GM23338 (cell line): ENCODE results near the gene ANO1. TPM values are rescaled to one million over a fixed set of nuclear protein-coding genes. Genes with fewer than 3 reads are reported as not detected.

ENCODE experiments used
- ATAC-seq: fragments of 200-7000 bp; cut with Tn5 transposase; 3 replicates; pipeline ENCODE4 v1.9.1; 2020
- DNase-seq: peaks from one replicate; pipeline ENCODE4 v3.0.0-alpha.2; 2015; ENCODE audit warnings: low spot score
- H2AFZ ChIP-seq: fragments of 200-600 bp; sonication (generic); 2 replicates; pipeline ENCODE4 v1.8.0; 2016; ENCODE audit warnings: antibody characterized with exemption, mild to moderate bottlenecking, moderate library complexity
- H3F3A ChIP-seq: fragments of 200-600 bp; sonication (generic); replicated peaks from 2 replicates; pipeline ENCODE4 v1.8.0; 2017; ENCODE audit warnings: antibody characterized with exemption, mixed run types, low read depth
- H3K27ac ChIP-seq: fragments of 200-600 bp; sonication (generic); 2 replicates; pipeline ENCODE4 v1.6.1; 2016; ENCODE audit warnings: low read depth
- H3K27me3 ChIP-seq: fragments of 200-600 bp; sonication (generic); 2 replicates; pipeline ENCODE4 v1.8.0; 2016; ENCODE audit warnings: mild to moderate bottlenecking, mixed run types, moderate library complexity; ENCODE audit not compliant: insufficient read depth
- H3K36me3 ChIP-seq: fragments of 200-600 bp; sonication (generic); 2 replicates; pipeline ENCODE4 v1.8.0; 2016; ENCODE audit warnings: mild to moderate bottlenecking; ENCODE audit not compliant: insufficient read depth
- H3K4me1 ChIP-seq: fragments of 200-600 bp; sonication (generic); 2 replicates; pipeline ENCODE4 v1.8.0; 2016; ENCODE audit warnings: mild to moderate bottlenecking, moderate library complexity; ENCODE audit not compliant: insufficient read depth
- H3K4me2 ChIP-seq: fragments of 200-600 bp; sonication (generic); 2 replicates; pipeline ENCODE4 v1.7.1; 2017; ENCODE audit warnings: mixed run types
- H3K4me3 ChIP-seq: fragments of 200-600 bp; sonication (generic); 2 replicates; pipeline ENCODE4 v1.6.1; 2016; ENCODE audit warnings: mixed run types
- H3K79me2 ChIP-seq: fragments of 200-600 bp; sonication (generic); replicated peaks from 2 replicates; pipeline ENCODE4 v1.8.0; 2017; ENCODE audit warnings: mild to moderate bottlenecking; ENCODE audit not compliant: insufficient read depth
- H3K9me2 ChIP-seq: fragments of 200-600 bp; sonication (generic); 2 replicates; pipeline ENCODE4 v1.8.0; 2017; ENCODE audit not compliant: insufficient read depth
- H4K20me1 ChIP-seq: fragments of 200-600 bp; sonication (generic); replicated peaks from 2 replicates; pipeline ENCODE4 v1.8.0; 2017; ENCODE audit warnings: mild to moderate bottlenecking; ENCODE audit not compliant: insufficient read depth
- H3K27ac Mint-ChIP-seq: 2 replicates; pipeline ENCODE4 v1.8.0; 2020; ENCODE audit warnings: inconsistent platforms, mild to moderate bottlenecking, moderate library complexity, mixed read lengths
- H3K27me3 Mint-ChIP-seq: 3 replicates; pipeline ENCODE4 v1.8.0; 2022; ENCODE audit warnings: low read depth, mild to moderate bottlenecking, moderate library complexity, mixed read lengths, inconsistent platforms; ENCODE audit not compliant: insufficient read depth, poor library complexity
- H3K36me3 Mint-ChIP-seq: 3 replicates; pipeline ENCODE4 v1.8.0; 2021; ENCODE audit warnings: low read depth, mild to moderate bottlenecking, inconsistent platforms, moderate library complexity, mixed read lengths
- H3K4me1 Mint-ChIP-seq: 3 replicates; pipeline ENCODE4 v1.8.0; 2020; ENCODE audit warnings: mild to moderate bottlenecking, inconsistent platforms, mixed read lengths
- H3K4me3 Mint-ChIP-seq: 3 replicates; pipeline ENCODE4 v1.8.0; 2021; ENCODE audit warnings: moderate library complexity, mild to moderate bottlenecking, inconsistent platforms, mixed read lengths
- H3K9me3 Mint-ChIP-seq: 3 replicates; pipeline ENCODE4 v1.8.0; 2020; ENCODE audit warnings: moderate library complexity, mild to moderate bottlenecking, inconsistent platforms, mixed read lengths
- CREB1 ChIP-seq: fragments of 250-450 bp; sonication (Bioruptor Pico); IDR thresholded peaks from 2 replicates; pipeline ENCODE4 v1.5.0; 2020; ENCODE audit warnings: low read depth, mild to moderate bottlenecking, moderate library complexity
- CTCF ChIP-seq, 2 experiments: fragments of 200-600 bp in 1 of 2; sonication (generic) in 1 of 2; conservative IDR thresholded peaks; 2 replicates each; pipeline versions ENCODE4 v1.5.1 to v1.6.1; 2016 to 2017; ENCODE audit warnings: antibody characterized with exemption in 2 of 2, low read depth in 2 of 2, mild to moderate bottlenecking in 2 of 2, moderate library complexity in 1 of 2
- ETS1 ChIP-seq: IDR thresholded peaks from 2 replicates; pipeline ENCODE4 v1.6.1; 2016; ENCODE audit warnings: antibody characterized with exemption
- EZH2 ChIP-seq: fragments of 200-600 bp; sonication (generic); IDR thresholded peaks from one replicate; pipeline ENCODE4 v1.8.0; 2017; ENCODE audit warnings: antibody characterized with exemption, mild to moderate bottlenecking, low read depth; ENCODE audit not compliant: unreplicated experiment
- EZH2phosphoT487 ChIP-seq: fragments of 200-600 bp; sonication (generic); IDR thresholded peaks from one replicate; pipeline ENCODE4 v1.8.1; 2018; ENCODE audit warnings: antibody characterized with exemption; ENCODE audit not compliant: unreplicated experiment
- JUNB ChIP-seq: IDR thresholded peaks from one replicate; pipeline ENCODE4 v1.6.1; 2016; ENCODE audit warnings: antibody characterized with exemption; ENCODE audit not compliant: unreplicated experiment
- NANOG ChIP-seq: IDR thresholded peaks from 2 replicates; pipeline ENCODE4 v1.6.1; 2016; ENCODE audit warnings: antibody characterized with exemption, borderline replicate concordance
- POLR2AphosphoS5 ChIP-seq: IDR thresholded peaks from 2 replicates; pipeline ENCODE4 v1.6.1; 2016; ENCODE audit warnings: antibody characterized with exemption, low read depth
- REST ChIP-seq: IDR thresholded peaks from one replicate; pipeline ENCODE4 v1.6.1; 2018; ENCODE audit warnings: antibody characterized with exemption; ENCODE audit not compliant: unreplicated experiment
- STAT1 ChIP-seq: IDR thresholded peaks from one replicate; pipeline ENCODE4 v1.6.1; 2016; ENCODE audit warnings: antibody characterized with exemption; ENCODE audit not compliant: unreplicated experiment
- ZNF114 ChIP-seq: fragments of 250-450 bp; sonication (Bioruptor Pico); IDR thresholded peaks from 2 replicates; pipeline ENCODE4 v1.5.0; 2020; ENCODE audit warnings: mild to moderate bottlenecking, moderate library complexity
- ZNF331 ChIP-seq: fragments of 250-450 bp; sonication (Bioruptor Pico); IDR thresholded peaks from 2 replicates; pipeline ENCODE4 v1.5.0; 2020; ENCODE audit warnings: low read depth, mild to moderate bottlenecking, moderate library complexity
- ZNF462 ChIP-seq: fragments of 250-450 bp; sonication (Bioruptor Pico); IDR thresholded peaks from 2 replicates; pipeline ENCODE4 v1.5.0; 2020; ENCODE audit warnings: mild to moderate bottlenecking, moderate library complexity
- polyA plus RNA-seq: library from polyadenylated mRNA; unstranded; fragments of >200 nt; fragmentation: Nextera tagmentation; extraction: Ambion mirVana; gene quantifications from 2 replicates; pipeline ENCODE4 v1.2.1, GENCODE V29; 2016
- total RNA-seq: library from RNA; depleted of rRNA; stranded (reverse); fragments of >200 nt; shearing (Covaris generic); gene quantifications from 2 replicates; pipeline ENCODE4 v1.2.3, GENCODE V29; 2014

Gene ANO1
- total and polyA plus RNA-seq, 2 experiments from 2014 or later = 1.4 to 3.4 TPM

GRCh38 chr11:70155386-70155785 lies 77.3 kb downstream of the ANO1 start:
- H3K36me3 ChIP-seq = no peaks in the 10 kb centered on the region
- H3K4me2 ChIP-seq = no peak overlapping the region
- no peaks in the 10 kb centered on the region for H3K36me3 Mint-ChIP-seq
- no peaks in the 10 kb centered on the region for H3K4me1 ChIP-seq
- no peak for DNase-seq
- H3K9me2 ChIP-seq = no peaks in the 10 kb centered on the region
- H3K79me2 ChIP-seq = no peaks in the 10 kb centered on the region
- H3K9me3 Mint-ChIP-seq = no peaks in the 10 kb centered on the region
- H3K27ac ChIP-seq = no peak overlapping the region
- H2AFZ ChIP-seq = no peak overlapping the region
- ATAC-seq = no peak
- H3K27ac Mint-ChIP-seq = no peak overlapping the region
- no peak overlapping the region for H3K4me3 ChIP-seq
- peaks cover 4% of the 10 kb centered on the region; the same call in 1 of the 3 replicates for H3K4me1 Mint-ChIP-seq
- TF ChIP-seq NANOG = no peak
- TF ChIP-seq REST = no peak
- TF ChIP-seq ZNF462 (CRISPR knock-in tag) = no peak
- TF ChIP-seq POLR2AphosphoS5 = no peak
- no peak for TF ChIP-seq ZNF114 (CRISPR knock-in tag)
- TF ChIP-seq CREB1 (CRISPR knock-in tag) = no peak
- TF ChIP-seq EZH2 = no peak
- TF ChIP-seq ZNF331 = no peak
- no peak for TF ChIP-seq ETS1
- TF ChIP-seq STAT1 = no peak
- TF ChIP-seq CTCF (conservative IDR thresholded peaks at IDR 0.05; ENCODE audit: low read depth in 2 of 2) = no peak
- no peak for TF ChIP-seq JUNB
- no peak for TF ChIP-seq EZH2phosphoT487
- H3K27me3 ChIP-seq = no peaks in the 10 kb centered on the region
- H4K20me1 ChIP-seq = no peaks in the 10 kb centered on the region
- H3F3A ChIP-seq = no peaks in the 10 kb centered on the region
- peaks cover 14% of the 10 kb centered on the region for H3K27me3 Mint-ChIP-seq
- no peak overlapping the region for H3K4me3 Mint-ChIP-seq
